Measurements from ENCODE around the gene GLOD4.
"Not testable (repeated sequence)": the region's sequence is repeated elsewhere in the genome, so short reads cannot be mapped to it uniquely, and the experiment has no call there.

The GLOD4 gene

GRCh38 chr17:753418-753817, 28.7 kb downstream of the GLOD4 start:
- in situ Hi-C loops (cut with MboI; ENCODE audit: low sequenced_read_pairs, unreplicated experiment), result no loop called here
- DNase-seq (ENCODE audit: low spot score), result no peak
- no peak for TF ChIP-seq CTCF (IDR thresholded peaks at IDR 0.05; ENCODE audit: borderline replicate concordance, control extremely low read depth, extremely low read depth, insufficient read depth, missing control alignments)

GRCh38 chr17:752620-753219, 29.4 kb downstream of the GLOD4 start:
- no peak for DNase-seq (ENCODE audit: low spot score)
- in situ Hi-C loops (cut with MboI; ENCODE audit: low sequenced_read_pairs, unreplicated experiment), result no loop called here
- no peak for TF ChIP-seq CTCF (IDR thresholded peaks at IDR 0.05; ENCODE audit: borderline replicate concordance, control extremely low read depth, extremely low read depth, insufficient read depth, missing control alignments)

- in situ Hi-C loops (cut with MboI; ENCODE audit: low sequenced_read_pairs, unreplicated experiment), result no loop called here
- TF ChIP-seq CTCF (IDR thresholded peaks at IDR 0.05; ENCODE audit: borderline replicate concordance, control extremely low read depth, extremely low read depth, insufficient read depth, missing control alignments), result peak; percentile 94
- DNase-seq (ENCODE audit: low spot score), result peak; percentile 99
These were observed 30.0 kb downstream of the GLOD4 start, which contains the start of gene GEMIN4 for GRCh38 chr17:752002-752619. TSS of gene GEMIN4 (minus strand) at chr17:752264. CDS start at chr17:752142, 122 bp downstream.

GRCh38 chr17:751269-752001, 30.6 kb downstream of the GLOD4 start:
- DNase-seq (ENCODE audit: low spot score), result peak; percentile 72
- in situ Hi-C loops (cut with MboI; ENCODE audit: low sequenced_read_pairs, unreplicated experiment), result no loop called here
- no peak for TF ChIP-seq CTCF (IDR thresholded peaks at IDR 0.05; ENCODE audit: borderline replicate concordance, control extremely low read depth, extremely low read depth, insufficient read depth, missing control alignments)

GRCh38 chr17:750431-751037, 31.5 kb downstream of the GLOD4 start:
- in situ Hi-C loops (cut with MboI; ENCODE audit: low sequenced_read_pairs, unreplicated experiment), result no loop called here
- DNase-seq (ENCODE audit: low spot score), result no peak
- TF ChIP-seq CTCF (IDR thresholded peaks at IDR 0.05; ENCODE audit: borderline replicate concordance, control extremely low read depth, extremely low read depth, insufficient read depth, missing control alignments), result no peak

- DNase-seq (ENCODE audit: low spot score); in situ Hi-C loops (cut with MboI; ENCODE audit: low sequenced_read_pairs, unreplicated experiment): not testable (repeated sequence)
These were observed 32.7 kb downstream of the GLOD4 start for GRCh38 chr17:749359-749758.

GRCh38 chr17:748604-749003, 33.5 kb downstream of the GLOD4 start:
- in situ Hi-C loops (cut with MboI; ENCODE audit: low sequenced_read_pairs, unreplicated experiment); DNase-seq (ENCODE audit: low spot score): not testable (repeated sequence)
